IMR-90 (cell line): ENCODE results near the gene DCAF11. TPM values are rescaled to one million over a fixed set of nuclear protein-coding genes. Genes with fewer than 3 reads are reported as not detected.

Source experiments
- ATAC-seq: fragments of 200-7000 bp; cut with Tn5 transposase; 2 replicates; pipeline ENCODE4 v1.9.1; 2020; ENCODE audit warnings: low read depth, mild to moderate bottlenecking, moderate library complexity
- BruUV-seq: library from RNA; stranded (reverse); fragments of 400-500 nt; replicated peaks from 2 replicates; lab custom pipeline; 2021; lab: Mats Ljungman, UMichigan
- CTCF ChIA-PET: fragments of 300-600 bp; formaldehyde crosslinking; extraction: SDS; loops from one replicate; lab custom pipeline; 2021; ENCODE audit warnings: antibody characterized with exemption; lab: Yijun Ruan, JAX
- POLR2A ChIA-PET: fragments of 300-600 bp; sonication (Branson Sonifier 250); formaldehyde crosslinking; loops from one replicate; lab custom pipeline; 2022; ENCODE audit warnings: antibody characterized with exemption; ENCODE audit not compliant: unreplicated experiment; lab: Charles Lee
- DNase-seq: peaks from one replicate; pipeline ENCODE4 v3.0.0; 2013
- H2AFZ ChIP-seq: replicated peaks from 2 replicates; pipeline ENCODE3; 2013; ENCODE audit warnings: low read length, mild to moderate bottlenecking; ENCODE audit not compliant: poor library complexity
- H2AK5ac ChIP-seq: 2 replicates; pipeline ENCODE4 v1.6.1; 2013; ENCODE audit warnings: low read depth, low read length, inconsistent platforms
- H2AK9ac ChIP-seq: replicated peaks from 2 replicates; pipeline ENCODE3; 2013; ENCODE audit warnings: mild to moderate bottlenecking, low read depth, low read length, moderate library complexity; ENCODE audit not compliant: poor library complexity
- H2BK120ac ChIP-seq: 2 replicates; pipeline ENCODE4 v1.6.1; 2013; ENCODE audit warnings: low read depth, low read length, inconsistent platforms
- H2BK15ac ChIP-seq: 3 replicates; pipeline ENCODE4 v1.6.1; 2013; ENCODE audit warnings: low read depth, low read length, inconsistent platforms
- H2BK20ac ChIP-seq: 2 replicates; pipeline ENCODE4 v1.6.1; 2013; ENCODE audit warnings: low read depth, mild to moderate bottlenecking, inconsistent platforms, low read length, moderate library complexity
- H2BK5ac ChIP-seq: 2 replicates; pipeline ENCODE4 v1.6.1; 2013; ENCODE audit warnings: mild to moderate bottlenecking, low read depth, low read length, inconsistent platforms; ENCODE audit not compliant: poor library complexity, severe bottlenecking
- H3K14ac ChIP-seq: replicated peaks from 2 replicates; pipeline ENCODE4 v1.6.1; 2013; ENCODE audit warnings: low read depth, low read length, inconsistent platforms
- H3K18ac ChIP-seq: 2 replicates; pipeline ENCODE4 v1.6.1; 2013; ENCODE audit warnings: low read depth, low read length, control low read depth
- H3K23ac ChIP-seq: 2 replicates; pipeline ENCODE4 v1.6.1; 2013; ENCODE audit warnings: low read depth, low read length, inconsistent platforms
- H3K27ac ChIP-seq: 2 replicates; pipeline ENCODE4 v1.5.1; 2013; ENCODE audit warnings: mild to moderate bottlenecking, control low read depth, low read length; ENCODE audit not compliant: insufficient read depth
- H3K27me3 ChIP-seq: 2 replicates; pipeline ENCODE4 v1.6.1; 2013; ENCODE audit warnings: low read length; ENCODE audit not compliant: control insufficient read depth, insufficient read depth
- H3K36me3 ChIP-seq: 2 replicates; pipeline ENCODE4 v1.6.1; 2013; ENCODE audit warnings: low read length, mixed read lengths; ENCODE audit not compliant: control insufficient read depth, insufficient read depth
- H3K4ac ChIP-seq: 2 replicates; pipeline ENCODE4 v1.6.1; 2013; ENCODE audit warnings: low read depth, low read length, inconsistent platforms
- H3K4me1 ChIP-seq: 2 replicates; pipeline ENCODE4 v1.6.1; 2013; ENCODE audit warnings: low read length, mixed read lengths; ENCODE audit not compliant: control insufficient read depth, insufficient read depth
- H3K4me2 ChIP-seq: 2 replicates; pipeline ENCODE4 v1.6.1; 2013; ENCODE audit warnings: low read depth, mild to moderate bottlenecking, control low read depth, low read length, moderate library complexity
- H3K4me3 ChIP-seq: 2 replicates; pipeline ENCODE4 v1.5.1; 2013; ENCODE audit warnings: low read depth, mild to moderate bottlenecking, control low read depth, low read length, moderate library complexity; ENCODE audit not compliant: insufficient read depth
- H3K56ac ChIP-seq: 2 replicates; pipeline ENCODE4 v1.6.1; 2013; ENCODE audit warnings: low read length, inconsistent platforms; ENCODE audit not compliant: insufficient read depth; ENCODE audit errors: extremely low read depth
- H3K79me1 ChIP-seq, 2 experiments: 2 replicates each; pipeline ENCODE4 v1.6.1; 2013; ENCODE audit warnings: low read length in 2 of 2, inconsistent platforms in 1 of 2, low read depth in 1 of 2
- H3K9ac ChIP-seq: 2 replicates; pipeline ENCODE4 v1.6.1; 2013; ENCODE audit warnings: low read depth, low read length, control low read depth
- H3K9me1 ChIP-seq: 2 replicates; pipeline ENCODE4 v1.6.1; 2013; ENCODE audit warnings: low read length, inconsistent platforms; ENCODE audit not compliant: insufficient read depth
- H3K9me3 ChIP-seq: 2 replicates; pipeline ENCODE4 v1.6.1; 2013; ENCODE audit warnings: low read length; ENCODE audit not compliant: control insufficient read depth, insufficient read depth
- H4K20me1 ChIP-seq: 2 replicates; pipeline ENCODE4 v1.6.1; 2013; ENCODE audit warnings: low read length, inconsistent platforms; ENCODE audit not compliant: insufficient read depth
- H4K5ac ChIP-seq: 2 replicates; pipeline ENCODE4 v1.6.1; 2013; ENCODE audit warnings: mild to moderate bottlenecking, low read depth, low read length, control low read depth
- H4K8ac ChIP-seq, 2 experiments: 2 replicates each; pipeline ENCODE4 v1.6.1; 2013; ENCODE audit warnings: low read depth in 2 of 2, low read length in 2 of 2, control low read depth in 1 of 2, inconsistent platforms in 1 of 2
- H4K91ac ChIP-seq: 2 replicates; pipeline ENCODE4 v1.6.1; 2013; ENCODE audit warnings: low read depth, low read length, inconsistent platforms; ENCODE audit not compliant: insufficient read depth
- BHLHE40 ChIP-seq: fragments of 150-350 bp; IDR thresholded peaks from 2 replicates; pipeline ENCODE4 v1.6.1; 2016; ENCODE audit warnings: mild to moderate bottlenecking, low read depth, low read length
- CEBPB ChIP-seq: IDR thresholded peaks from 2 replicates; pipeline ENCODE4 v1.6.1; 2012; ENCODE audit warnings: low read depth, low read length, improper control_type of control experiment
- CHD1 ChIP-seq: IDR thresholded peaks from 2 replicates; pipeline ENCODE4 v1.6.1; 2012; ENCODE audit warnings: low read depth, low read length, improper control_type of control experiment
- ELK1 ChIP-seq: fragments of 150-350 bp; IDR thresholded peaks from 2 replicates; pipeline ENCODE4 v1.6.1; 2016; ENCODE audit warnings: low read depth, mild to moderate bottlenecking, low read length, moderate library complexity, borderline replicate concordance
- FOS ChIP-seq: fragments of 150-350 bp; IDR thresholded peaks from 2 replicates; pipeline ENCODE4 v1.6.1; 2016; ENCODE audit warnings: low read depth, low read length
- MAFK ChIP-seq: IDR thresholded peaks from 2 replicates; pipeline ENCODE4 v1.6.1; 2012; ENCODE audit warnings: low read depth, low read length, improper control_type of control experiment
- MAZ ChIP-seq: IDR thresholded peaks from 2 replicates; pipeline ENCODE4 v1.6.1; 2012; ENCODE audit warnings: low read depth, mild to moderate bottlenecking, low read length, improper control_type of control experiment, moderate library complexity, borderline replicate concordance
- MXI1 ChIP-seq: IDR thresholded peaks from 2 replicates; pipeline ENCODE4 v1.6.1; 2012; ENCODE audit warnings: low read depth, mild to moderate bottlenecking, low read length, moderate library complexity, borderline replicate concordance
- NFE2L2 ChIP-seq: fragments of 150-350 bp; IDR thresholded peaks from 2 replicates; pipeline ENCODE4 v1.6.1; 2016; ENCODE audit warnings: low read depth, mild to moderate bottlenecking, low read length
- POLR2A ChIP-seq: IDR thresholded peaks from 2 replicates; pipeline ENCODE4 v1.6.1; 2012; ENCODE audit warnings: mild to moderate bottlenecking, low read depth, low read length
- RAD21 ChIP-seq: IDR thresholded peaks from 2 replicates; pipeline ENCODE4 v1.6.1; 2012; ENCODE audit warnings: low read length, improper control_type of control experiment
- RCOR1 ChIP-seq: IDR thresholded peaks from 2 replicates; pipeline ENCODE4 v1.6.1; 2012; ENCODE audit warnings: mild to moderate bottlenecking, low read length, improper control_type of control experiment; ENCODE audit not compliant: insufficient replicate concordance
- RFX5 ChIP-seq: IDR thresholded peaks from 2 replicates; pipeline ENCODE4 v1.8.0; 2012; ENCODE audit warnings: low read depth, mild to moderate bottlenecking, low read length, moderate library complexity
- SMC3 ChIP-seq: fragments of 150-350 bp; IDR thresholded peaks from 2 replicates; pipeline ENCODE4 v1.6.1; 2016; ENCODE audit warnings: low read depth, mild to moderate bottlenecking, antibody characterized with exemption, low read length, moderate library complexity
- USF2 ChIP-seq: fragments of 150-350 bp; IDR thresholded peaks from 2 replicates; pipeline ENCODE4 v1.6.1; 2017; ENCODE audit warnings: mild to moderate bottlenecking, antibody characterized with exemption, low read length, low read depth
- WGBS, 2 experiments: methylation state at CpG; one replicate each; pipeline versions ENCODE4 v1.1.5 to v1.1.7; 2013; ENCODE audit warnings: missing lambda C conversion rate in 2 of 2; ENCODE audit not compliant: insufficient read length in 1 of 2; ENCODE audit errors: extremely low coverage in 2 of 2; 5-methylcytosine and 5-hydroxymethylcytosine counted together
- dilution Hi-C: fragments of 300-500 bp; cut with HindIII; formaldehyde crosslinking; loops from one replicate; pipeline ENCODE4 v1.14.3; 2018; ENCODE audit warnings: low sequenced_read_pairs; ENCODE audit not compliant: unreplicated experiment
- in situ Hi-C: fragments of 300-500 bp; cut with MboI; formaldehyde crosslinking; loops from 3 replicates; pipeline ENCODE4 v1.14.3; 2019; ENCODE audit warnings: low sequenced_read_pairs, inconsistent platforms, mixed read lengths
- intact Hi-C: fragments of 100-400 bp; cut with micrococcal nuclease; formaldehyde crosslinking; loops from 2 replicates; pipeline ENCODE4 v1.10.0; 2022
- polyA plus RNA-seq, 3 experiments: library from polyadenylated mRNA; depleted of rRNA; stranded (reverse); fragments of >200 nt; gene quantifications; 2 replicates each; pipeline ENCODE4 v1.2.3, GENCODE V29; 2012; ENCODE audit warnings: low replicate concordance in 1 of 3
- total RNA-seq: library from RNA; depleted of rRNA; stranded (reverse); fragments of >200 nt; gene quantifications from 2 replicates; pipeline ENCODE4 v1.2.3, GENCODE V29; 2012
- TF ChIP-seq, protein P1 (sequence below): conservative IDR thresholded peaks from 2 replicates; pipeline ENCODE4 v1.5.1; 2012; ENCODE audit warnings: mild to moderate bottlenecking, low read depth, low read length, improper control_type of control experiment

Gene DCAF11
- total and polyA plus RNA-seq, 2 of the 4 experiments (the other 2 are of a cell fraction), result 21.0 to 52.0 TPM

GRCh38 chr14:24071836-24072430 lies 42.6 kb upstream of the DCAF11 start:
- Histone ChIP-seq H3K36me3 (no peaks in the 10 kb centered on the region), H2BK20ac (no peak overlapping the region), H2BK15ac (no peak overlapping the region), H3K9me1 (no peaks in the 10 kb centered on the region), H3K4ac (no peak overlapping the region), H3K27ac (no peak overlapping the region), H3K56ac (no peak overlapping the region), H3K14ac (no peak overlapping the region), H2AK5ac (no peak overlapping the region), H2BK5ac (no peak overlapping the region), H3K18ac (no peak overlapping the region), H2AFZ (no peak overlapping the region), H4K5ac (no peak overlapping the region), H2AK9ac (no peak overlapping the region), H4K20me1 (no peaks in the 10 kb centered on the region), H4K91ac (no peak overlapping the region), H3K4me1 (no peaks in the 10 kb centered on the region), H2BK120ac (no peak overlapping the region), H4K8ac (no peak overlapping the region), H3K9ac (no peak overlapping the region), H3K79me1 (no peaks in the 10 kb centered on the region), H3K4me2 (no peak overlapping the region), H3K27me3 (peaks cover 79% of the 10 kb centered on the region), H3K9me3 (no peaks in the 10 kb centered on the region), H3K23ac (no peak overlapping the region), H3K4me3 (no peak overlapping the region)
- no peak for ATAC-seq
- 26% methylated on average over 4 of the region's 12 CpGs; no CpG with 5 or more reads in 1 of the 2 experiments for WGBS, 2 experiments
- in situ Hi-C loops, result no loop called here
- intact Hi-C loops, result no loop called here
- POLR2A ChIA-PET, result no interaction called here
- BruUV-seq, result no TSS peak
- DNase-seq, result no peak
- dilution Hi-C loops, result no loop called here
- CTCF ChIA-PET, result no interaction called here
- no peak for TF ChIP-seq CHD1
- TF ChIP-seq POLR2A, result no peak
- no peak for TF ChIP-seq MAFK
- TF ChIP-seq RCOR1, result no peak
- TF ChIP-seq USF2, result no peak
- TF ChIP-seq MXI1, result no peak
- TF ChIP-seq NFE2L2, result no peak
- TF ChIP-seq, protein P1, sequence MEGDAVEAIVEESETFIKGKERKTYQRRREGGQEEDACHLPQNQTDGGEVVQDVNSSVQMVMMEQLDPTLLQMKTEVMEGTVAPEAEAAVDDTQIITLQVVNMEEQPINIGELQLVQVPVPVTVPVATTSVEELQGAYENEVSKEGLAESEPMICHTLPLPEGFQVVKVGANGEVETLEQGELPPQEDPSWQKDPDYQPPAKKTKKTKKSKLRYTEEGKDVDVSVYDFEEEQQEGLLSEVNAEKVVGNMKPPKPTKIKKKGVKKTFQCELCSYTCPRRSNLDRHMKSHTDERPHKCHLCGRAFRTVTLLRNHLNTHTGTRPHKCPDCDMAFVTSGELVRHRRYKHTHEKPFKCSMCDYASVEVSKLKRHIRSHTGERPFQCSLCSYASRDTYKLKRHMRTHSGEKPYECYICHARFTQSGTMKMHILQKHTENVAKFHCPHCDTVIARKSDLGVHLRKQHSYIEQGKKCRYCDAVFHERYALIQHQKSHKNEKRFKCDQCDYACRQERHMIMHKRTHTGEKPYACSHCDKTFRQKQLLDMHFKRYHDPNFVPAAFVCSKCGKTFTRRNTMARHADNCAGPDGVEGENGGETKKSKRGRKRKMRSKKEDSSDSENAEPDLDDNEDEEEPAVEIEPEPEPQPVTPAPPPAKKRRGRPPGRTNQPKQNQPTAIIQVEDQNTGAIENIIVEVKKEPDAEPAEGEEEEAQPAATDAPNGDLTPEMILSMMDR, result no peak
- TF ChIP-seq CEBPB, result no peak
- TF ChIP-seq RAD21, result no peak
- TF ChIP-seq MAZ, result no peak
- no peak for TF ChIP-seq BHLHE40
- TF ChIP-seq SMC3, result no peak
- TF ChIP-seq FOS, result no peak
- no peak for TF ChIP-seq ELK1
- no peak for TF ChIP-seq RFX5
